IMR-90 (cell line): ENCODE results near the gene PCID2. TPM values are rescaled to one million over a fixed set of nuclear protein-coding genes. Genes with fewer than 3 reads are reported as not detected.

ENCODE experiments used
- ATAC-seq: fragments of 200-7000 bp; cut with Tn5 transposase; 2 replicates; pipeline ENCODE4 v1.9.1; 2020; ENCODE audit warnings: low read depth, mild to moderate bottlenecking, moderate library complexity
- BruUV-seq: library from RNA; stranded (reverse); fragments of 400-500 nt; replicated peaks from 2 replicates; lab custom pipeline; 2021; lab: Mats Ljungman, UMichigan
- CTCF ChIA-PET: fragments of 300-600 bp; formaldehyde crosslinking; extraction: SDS; loops from one replicate; lab custom pipeline; 2021; ENCODE audit warnings: antibody characterized with exemption; lab: Yijun Ruan, JAX
- POLR2A ChIA-PET: fragments of 300-600 bp; sonication (Branson Sonifier 250); formaldehyde crosslinking; loops from one replicate; lab custom pipeline; 2022; ENCODE audit warnings: antibody characterized with exemption; ENCODE audit not compliant: unreplicated experiment; lab: Charles Lee
- DNase-seq: peaks from one replicate; pipeline ENCODE4 v3.0.0; 2013
- H2AFZ ChIP-seq: replicated peaks from 2 replicates; pipeline ENCODE3; 2013; ENCODE audit warnings: low read length, mild to moderate bottlenecking; ENCODE audit not compliant: poor library complexity
- H2AK5ac ChIP-seq: 2 replicates; pipeline ENCODE4 v1.6.1; 2013; ENCODE audit warnings: low read depth, low read length, inconsistent platforms
- H2AK9ac ChIP-seq: replicated peaks from 2 replicates; pipeline ENCODE3; 2013; ENCODE audit warnings: mild to moderate bottlenecking, low read depth, low read length, moderate library complexity; ENCODE audit not compliant: poor library complexity
- H2BK120ac ChIP-seq: 2 replicates; pipeline ENCODE4 v1.6.1; 2013; ENCODE audit warnings: low read depth, low read length, inconsistent platforms
- H2BK15ac ChIP-seq: 3 replicates; pipeline ENCODE4 v1.6.1; 2013; ENCODE audit warnings: low read depth, low read length, inconsistent platforms
- H2BK20ac ChIP-seq: 2 replicates; pipeline ENCODE4 v1.6.1; 2013; ENCODE audit warnings: low read depth, mild to moderate bottlenecking, inconsistent platforms, low read length, moderate library complexity
- H2BK5ac ChIP-seq: 2 replicates; pipeline ENCODE4 v1.6.1; 2013; ENCODE audit warnings: mild to moderate bottlenecking, low read depth, low read length, inconsistent platforms; ENCODE audit not compliant: poor library complexity, severe bottlenecking
- H3K14ac ChIP-seq: replicated peaks from 2 replicates; pipeline ENCODE4 v1.6.1; 2013; ENCODE audit warnings: low read depth, low read length, inconsistent platforms
- H3K18ac ChIP-seq: 2 replicates; pipeline ENCODE4 v1.6.1; 2013; ENCODE audit warnings: low read depth, low read length, control low read depth
- H3K23ac ChIP-seq: 2 replicates; pipeline ENCODE4 v1.6.1; 2013; ENCODE audit warnings: low read depth, low read length, inconsistent platforms
- H3K27ac ChIP-seq: 2 replicates; pipeline ENCODE4 v1.5.1; 2013; ENCODE audit warnings: mild to moderate bottlenecking, control low read depth, low read length; ENCODE audit not compliant: insufficient read depth
- H3K27me3 ChIP-seq: 2 replicates; pipeline ENCODE4 v1.6.1; 2013; ENCODE audit warnings: low read length; ENCODE audit not compliant: control insufficient read depth, insufficient read depth
- H3K36me3 ChIP-seq: 2 replicates; pipeline ENCODE4 v1.6.1; 2013; ENCODE audit warnings: low read length, mixed read lengths; ENCODE audit not compliant: control insufficient read depth, insufficient read depth
- H3K4ac ChIP-seq: 2 replicates; pipeline ENCODE4 v1.6.1; 2013; ENCODE audit warnings: low read depth, low read length, inconsistent platforms
- H3K4me1 ChIP-seq: 2 replicates; pipeline ENCODE4 v1.6.1; 2013; ENCODE audit warnings: low read length, mixed read lengths; ENCODE audit not compliant: control insufficient read depth, insufficient read depth
- H3K4me2 ChIP-seq: 2 replicates; pipeline ENCODE4 v1.6.1; 2013; ENCODE audit warnings: low read depth, mild to moderate bottlenecking, control low read depth, low read length, moderate library complexity
- H3K4me3 ChIP-seq: 2 replicates; pipeline ENCODE4 v1.5.1; 2013; ENCODE audit warnings: low read depth, mild to moderate bottlenecking, control low read depth, low read length, moderate library complexity; ENCODE audit not compliant: insufficient read depth
- H3K56ac ChIP-seq: 2 replicates; pipeline ENCODE4 v1.6.1; 2013; ENCODE audit warnings: low read length, inconsistent platforms; ENCODE audit not compliant: insufficient read depth; ENCODE audit errors: extremely low read depth
- H3K79me1 ChIP-seq, 2 experiments: 2 replicates each; pipeline ENCODE4 v1.6.1; 2013; ENCODE audit warnings: low read length in 2 of 2, inconsistent platforms in 1 of 2, low read depth in 1 of 2
- H3K9ac ChIP-seq: 2 replicates; pipeline ENCODE4 v1.6.1; 2013; ENCODE audit warnings: low read depth, low read length, control low read depth
- H3K9me1 ChIP-seq: 2 replicates; pipeline ENCODE4 v1.6.1; 2013; ENCODE audit warnings: low read length, inconsistent platforms; ENCODE audit not compliant: insufficient read depth
- H3K9me3 ChIP-seq: 2 replicates; pipeline ENCODE4 v1.6.1; 2013; ENCODE audit warnings: low read length; ENCODE audit not compliant: control insufficient read depth, insufficient read depth
- H4K20me1 ChIP-seq: 2 replicates; pipeline ENCODE4 v1.6.1; 2013; ENCODE audit warnings: low read length, inconsistent platforms; ENCODE audit not compliant: insufficient read depth
- H4K5ac ChIP-seq: 2 replicates; pipeline ENCODE4 v1.6.1; 2013; ENCODE audit warnings: mild to moderate bottlenecking, low read depth, low read length, control low read depth
- H4K8ac ChIP-seq, 2 experiments: 2 replicates each; pipeline ENCODE4 v1.6.1; 2013; ENCODE audit warnings: low read depth in 2 of 2, low read length in 2 of 2, control low read depth in 1 of 2, inconsistent platforms in 1 of 2
- H4K91ac ChIP-seq: 2 replicates; pipeline ENCODE4 v1.6.1; 2013; ENCODE audit warnings: low read depth, low read length, inconsistent platforms; ENCODE audit not compliant: insufficient read depth
- BHLHE40 ChIP-seq: fragments of 150-350 bp; IDR thresholded peaks from 2 replicates; pipeline ENCODE4 v1.6.1; 2016; ENCODE audit warnings: mild to moderate bottlenecking, low read depth, low read length
- CEBPB ChIP-seq: IDR thresholded peaks from 2 replicates; pipeline ENCODE4 v1.6.1; 2012; ENCODE audit warnings: low read depth, low read length, improper control_type of control experiment
- RAD21 ChIP-seq: IDR thresholded peaks from 2 replicates; pipeline ENCODE4 v1.6.1; 2012; ENCODE audit warnings: low read length, improper control_type of control experiment
- SMC3 ChIP-seq: fragments of 150-350 bp; IDR thresholded peaks from 2 replicates; pipeline ENCODE4 v1.6.1; 2016; ENCODE audit warnings: low read depth, mild to moderate bottlenecking, antibody characterized with exemption, low read length, moderate library complexity
- WGBS, 2 experiments: methylation state at CpG; one replicate each; pipeline versions ENCODE4 v1.1.5 to v1.1.7; 2013; ENCODE audit warnings: missing lambda C conversion rate in 2 of 2; ENCODE audit not compliant: insufficient read length in 1 of 2; ENCODE audit errors: extremely low coverage in 2 of 2; 5-methylcytosine and 5-hydroxymethylcytosine counted together
- dilution Hi-C: fragments of 300-500 bp; cut with HindIII; formaldehyde crosslinking; loops from one replicate; pipeline ENCODE4 v1.14.3; 2018; ENCODE audit warnings: low sequenced_read_pairs; ENCODE audit not compliant: unreplicated experiment
- in situ Hi-C: fragments of 300-500 bp; cut with MboI; formaldehyde crosslinking; loops from 3 replicates; pipeline ENCODE4 v1.14.3; 2019; ENCODE audit warnings: low sequenced_read_pairs, inconsistent platforms, mixed read lengths
- intact Hi-C: fragments of 100-400 bp; cut with micrococcal nuclease; formaldehyde crosslinking; loops from 2 replicates; pipeline ENCODE4 v1.10.0; 2022
- polyA plus RNA-seq, 3 experiments: library from polyadenylated mRNA; depleted of rRNA; stranded (reverse); fragments of >200 nt; gene quantifications; 2 replicates each; pipeline ENCODE4 v1.2.3, GENCODE V29; 2012; ENCODE audit warnings: low replicate concordance in 1 of 3
- total RNA-seq: library from RNA; depleted of rRNA; stranded (reverse); fragments of >200 nt; gene quantifications from 2 replicates; pipeline ENCODE4 v1.2.3, GENCODE V29; 2012

Gene PCID2
- total and polyA plus RNA-seq, 2 of the 4 experiments (the other 2 are of a cell fraction), result 83.5 to 90.9 TPM

- no TSS peak for BruUV-seq
- DNase-seq, result peak; percentile 88
- Histone ChIP-seq H4K20me1 (no peaks in the 10 kb centered on the region), H2BK15ac (peak overlapping the region; percentile 48; the same call in 2 of the 3 replicates), H3K23ac (no peak overlapping the region), H3K27me3 (no peaks in the 10 kb centered on the region), H2BK120ac (peak overlapping the region; percentile 72), H3K4me3 (no peak overlapping the region), H3K36me3 (peaks cover 43% of the 10 kb centered on the region), H3K14ac (peak overlapping the region; percentile 35; the same call in 1 of the 2 replicates), H2BK5ac (peak overlapping the region; percentile 81), H3K9ac (no peak overlapping the region), H3K9me1 (peaks cover 22% of the 10 kb centered on the region), H2AK9ac (peak overlapping the region; percentile 83), H3K4me1 (peaks cover 28% of the 10 kb centered on the region), H3K27ac (peak overlapping the region; percentile 61), H3K79me1 (peaks cover 47 to 62% of the 10 kb centered on the region in 2 experiments), H4K91ac (peak overlapping the region; percentile 82), H4K8ac (peak overlapping the region; percentile 30 to 63; a peak in 3 of 4 replicates), H2BK20ac (peak overlapping the region; percentile 60; the same call in 1 of the 2 replicates), H2AFZ (no peak overlapping the region), H4K5ac (peak overlapping the region; percentile 86), H3K18ac (peak overlapping the region; percentile 28; the same call in 1 of the 2 replicates), H3K56ac (no peak overlapping the region), H2AK5ac (peak overlapping the region; percentile 62; the same call in 1 of the 2 replicates), H3K4me2 (peak overlapping the region; percentile 23; the same call in 1 of the 2 replicates), H3K4ac (peak overlapping the region; percentile 73), H3K9me3 (peaks cover 6% of the 10 kb centered on the region; the same call in 1 of the 2 replicates)
- no CpG with 5 or more reads among the region's 2 CpGs for WGBS, 2 experiments
- CTCF ChIA-PET, result interaction anchor here (1.1 kb wide), 1 partner anchor 163 kb away, joined by 3 read pairs; no protein-coding TSS in a partner anchor
- dilution Hi-C loops, result no loop called here
- intact Hi-C loops, result no loop called here
- TF ChIP-seq RAD21 (no peak), CEBPB (peak; percentile 98), SMC3 (no peak), BHLHE40 (no peak)
- in situ Hi-C loops, result no loop called here
- ATAC-seq, result peak; percentile 58
- POLR2A ChIA-PET, result interaction anchor here (1.0 kb wide), 1 partner anchor 9 kb away, joined by 3 read pairs; no protein-coding TSS in a partner anchor
Measured at GRCh38 chr13:113192902-113193301, 15.6 kb downstream of the PCID2 start.
